HG03520 (cell line): ENCODE measurements around the gene PXT1.

ENCODE experiments used
- ATAC-seq: cut with Tn5 transposase; IDR thresholded peaks from one replicate; pipeline ENCODE4 v1.9.1; 2021; ENCODE audit warnings: mild to moderate bottlenecking, moderate library complexity; ENCODE audit not compliant: unreplicated experiment

PXT1 gene

DNA sequence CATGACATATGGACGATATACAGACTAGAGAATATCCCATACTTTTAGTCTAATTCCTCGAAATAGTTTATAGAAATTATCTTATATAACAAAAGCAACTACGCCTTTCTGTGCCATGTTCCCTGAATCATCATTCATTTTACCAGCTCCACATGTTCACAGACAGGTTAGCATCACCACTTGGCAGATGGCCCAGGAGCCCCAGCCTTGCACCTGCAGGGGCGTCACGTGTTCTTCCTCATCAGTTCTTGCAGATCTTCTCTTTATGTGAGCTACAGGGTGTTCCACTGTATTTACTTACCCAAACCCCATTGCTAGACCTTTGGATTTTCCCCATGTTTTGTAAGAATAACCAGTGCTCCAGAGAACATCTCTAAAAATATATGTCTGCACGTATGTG is 93.4 kb downstream of the PXT1 start:
- ATAC-seq: no peak

DNA sequence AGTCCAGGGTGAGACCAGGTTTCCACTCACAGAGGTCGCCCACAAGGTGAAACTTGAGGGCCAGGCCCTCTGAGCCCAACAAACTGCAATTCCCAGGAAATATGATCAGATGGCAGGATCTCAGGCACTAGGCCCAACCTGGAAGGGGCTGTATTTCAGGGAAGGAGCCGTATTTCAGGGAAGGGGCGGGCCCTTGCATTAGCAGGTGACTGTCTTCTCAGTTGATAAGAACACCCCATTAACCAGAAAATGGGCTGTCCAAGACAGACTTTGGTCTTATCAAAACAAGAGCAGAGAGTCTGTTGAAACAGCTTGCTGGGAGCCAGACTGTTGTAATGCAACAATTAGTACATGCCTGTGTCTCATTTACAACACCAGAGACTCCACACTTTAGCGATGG is 95.0 kb downstream of the PXT1 start:
- no peak for ATAC-seq

DNA sequence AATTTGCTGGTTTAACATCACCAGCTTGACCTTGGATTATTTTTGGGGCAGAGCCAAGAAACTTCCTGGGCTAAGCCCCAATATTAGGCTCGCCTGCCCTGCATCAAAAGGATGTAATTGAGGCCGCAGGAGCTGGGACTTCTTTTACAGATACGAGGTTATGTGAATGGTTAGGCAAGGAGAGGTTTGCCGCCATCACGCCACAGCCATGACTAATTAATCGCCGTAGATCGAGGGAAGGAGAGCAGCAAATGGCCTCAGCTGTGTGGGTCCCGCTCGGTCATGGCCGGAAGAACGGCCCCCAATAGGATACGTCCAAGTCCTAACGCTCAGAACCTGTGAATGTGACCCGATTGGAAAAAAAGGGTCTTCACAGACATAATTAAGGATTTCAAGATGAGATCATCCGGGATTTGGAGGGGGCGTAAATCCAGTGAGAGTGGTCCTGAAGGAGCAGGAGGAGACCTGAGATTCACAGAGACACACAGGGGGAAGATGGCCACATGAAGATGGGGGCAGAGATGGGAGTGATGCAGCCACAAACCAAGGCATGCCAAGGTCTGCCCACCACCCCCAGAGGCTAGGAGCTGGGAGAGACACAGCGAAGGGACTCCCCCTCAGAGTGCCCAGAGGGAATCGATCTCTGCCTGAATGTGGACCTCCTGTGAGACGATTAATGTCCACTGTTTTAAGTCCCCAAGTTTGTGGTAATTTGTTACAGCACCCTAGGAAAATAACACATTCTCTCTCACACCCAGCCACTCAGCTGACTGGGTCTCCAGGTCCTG is 96.0 kb downstream of the PXT1 start:
- no peak for ATAC-seq

DNA sequence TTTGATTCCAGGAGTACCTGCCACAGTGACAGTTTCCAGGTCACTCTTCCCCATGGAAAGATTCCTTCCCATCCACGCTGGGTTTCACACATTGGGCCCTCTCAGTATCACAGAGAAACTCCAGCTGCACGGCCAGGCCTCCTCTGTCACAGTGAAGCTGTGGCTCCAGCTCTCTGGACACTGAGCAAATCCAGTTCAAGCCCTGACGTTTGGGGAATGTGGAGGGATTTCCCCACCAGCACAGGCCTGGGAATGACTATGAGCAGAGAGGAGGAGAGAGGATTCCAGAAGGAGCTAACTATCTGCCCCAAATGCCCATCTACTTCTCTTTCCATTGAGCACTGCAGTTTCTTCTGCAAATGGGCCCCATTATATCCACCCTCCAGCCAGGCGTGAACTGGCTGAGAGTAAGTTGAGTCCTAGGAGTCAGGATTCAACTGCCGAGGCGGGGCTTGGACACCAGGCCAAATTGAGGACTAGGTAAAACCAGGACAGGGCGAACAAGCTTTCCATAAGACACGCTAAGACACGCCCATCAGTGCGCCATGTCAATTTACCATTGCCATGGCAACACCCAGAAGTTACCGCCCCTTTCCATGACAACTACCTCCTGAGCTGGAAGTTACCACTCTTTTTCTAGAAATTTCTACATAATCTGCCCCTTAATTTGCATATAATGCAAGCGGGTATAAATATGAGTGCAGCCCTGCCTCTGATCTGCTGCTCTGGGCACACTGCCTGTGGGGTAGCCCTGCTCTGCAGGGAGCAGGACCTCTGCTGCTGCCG is 96.8 kb downstream of the PXT1 start:
- ATAC-seq: no peak

DNA sequence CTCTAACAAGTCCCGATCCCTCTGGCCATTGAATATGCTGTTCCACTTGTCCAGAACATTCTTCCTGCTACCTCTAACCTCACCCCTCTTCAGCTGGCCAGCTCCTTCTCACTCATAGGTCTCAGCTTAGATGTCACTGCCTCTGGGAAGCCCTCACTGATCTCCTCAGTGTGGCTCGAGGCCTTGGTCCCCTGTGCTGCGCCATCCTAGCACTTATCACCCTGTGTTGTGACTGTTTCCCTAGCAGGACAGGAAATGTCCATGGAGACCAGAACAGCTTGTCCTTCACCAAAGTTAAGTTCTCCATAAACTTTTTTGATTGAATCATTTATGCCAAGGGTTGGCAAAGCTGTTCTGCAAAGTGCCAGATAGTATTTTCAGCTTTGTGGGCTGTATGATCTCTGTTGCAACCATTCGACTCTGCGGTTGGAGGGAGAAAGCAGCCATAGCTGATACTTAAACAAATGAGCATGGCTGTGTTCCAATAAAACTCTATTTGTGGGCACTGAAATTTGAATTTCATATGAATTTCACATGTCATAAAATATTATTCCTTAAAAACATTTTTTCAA is 99.5 kb downstream of the PXT1 start:
- ATAC-seq: no peak

DNA sequence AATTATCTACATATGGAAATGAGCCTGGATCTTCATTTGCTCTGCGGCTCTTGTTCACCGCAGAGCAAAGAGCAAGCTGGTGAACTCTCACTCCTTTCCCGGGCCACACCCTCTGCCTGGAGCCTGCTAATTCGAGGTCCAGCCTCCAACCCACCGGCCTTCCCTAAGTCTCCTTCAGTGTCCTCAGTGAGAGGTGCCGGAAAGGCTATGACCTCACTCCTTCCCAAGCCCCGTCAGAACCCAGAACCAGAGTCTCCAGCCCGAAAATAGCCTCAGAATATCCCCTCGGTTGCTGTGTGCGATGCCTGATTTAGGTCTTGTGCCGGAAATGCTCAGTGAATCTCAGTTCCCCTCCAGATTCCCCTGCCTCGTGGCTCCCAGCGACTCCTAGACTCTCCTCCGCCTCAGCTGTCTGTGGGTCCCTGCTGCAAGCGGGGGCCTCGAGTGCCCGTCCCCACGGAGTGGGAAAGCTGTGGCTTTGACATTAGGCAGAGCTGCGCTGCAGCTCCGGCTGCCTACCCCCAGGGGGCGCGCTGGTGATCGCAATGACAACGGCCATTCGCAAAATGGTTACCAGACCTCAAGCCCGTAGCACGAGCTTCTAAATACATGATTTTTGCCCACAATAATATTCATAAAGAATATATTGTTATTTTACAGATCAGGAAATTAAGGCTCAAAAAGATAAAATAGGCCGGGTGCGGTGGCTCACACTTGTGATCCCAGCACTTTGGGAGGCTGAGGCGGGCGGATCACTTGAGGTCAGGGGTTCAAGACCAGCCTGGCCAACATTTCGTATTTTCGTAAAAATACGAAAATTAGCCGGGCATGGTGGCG is 101.8 kb downstream of the PXT1 start:
- ATAC-seq: no peak
